Right lobe of liver (tissue), 6 donors: Measurements from ENCODE around the gene PRR12. TPM values are rescaled to one million over a fixed set of nuclear protein-coding genes. Genes with fewer than 3 reads are reported as not detected.

Experiments
- ATAC-seq, 4 donors: fragments of 200-7000 bp; cut with Tn5 transposase; one replicate each; pipeline ENCODE4 v1.9.1; 2020; ENCODE audit warnings: mild to moderate bottlenecking in 4 of 4, moderate library complexity in 4 of 4
- DNase-seq, 3 donors: peaks; one replicate each; pipeline ENCODE4 v3.0.0-alpha.2; 2020
- H3K27ac ChIP-seq, 3 donors: fragments of 200-600 bp; one replicate each; pipeline ENCODE4 v1.8.0; 2022
- H3K27me3 ChIP-seq, 2 donors: fragments of 200-600 bp; one replicate each; pipeline ENCODE4 v1.8.0; 2022
- H3K36me3 ChIP-seq, 4 donors: fragments of 200-600 bp; sonication (generic) in 1 of 4; one replicate each; pipeline versions ENCODE4 v1.5.1 to v1.8.0; 2017 to 2022; ENCODE audit warnings: control low read depth in 1 of 4
- H3K4me1 ChIP-seq, 4 donors: fragments of 200-600 bp; sonication (generic) in 1 of 4; one replicate each; pipeline versions ENCODE4 v1.5.1 to v1.8.0; 2017 to 2022; ENCODE audit warnings: control low read depth in 1 of 4
- H3K4me3 ChIP-seq, 3 donors: fragments of 200-600 bp; one replicate each; pipeline ENCODE4 v1.8.0; 2022
- H3K9me3 ChIP-seq, 4 donors: fragments of 200-600 bp; sonication (generic) in 1 of 4; one replicate each; pipeline versions ENCODE4 v1.5.1 to v1.8.0; 2017 to 2022; ENCODE audit warnings: control low read depth in 1 of 4
- CTCF ChIP-seq, 4 donors: fragments of 200-600 bp in 3 of 4; fragments of 450-650 bp in 1 of 4; IDR thresholded peaks; one replicate each; pipeline versions ENCODE4 v1.5.1 to v1.8.0; 2016 to 2022; ENCODE audit warnings: antibody characterized with exemption in 4 of 4, mild to moderate bottlenecking in 2 of 4
- POLR2A ChIP-seq: fragments of 450-650 bp; IDR thresholded peaks from one replicate; pipeline ENCODE4 v1.6.1; 2017; ENCODE audit warnings: antibody characterized with exemption, mild to moderate bottlenecking
- WGBS: methylation state at CpG from one replicate; pipeline ENCODE4 v1.1.6; 2018; ENCODE audit warnings: low coverage, low lambda C conversion rate; ENCODE audit not compliant: insufficient coverage; ENCODE audit errors: missing lambda C conversion rate; 5-methylcytosine and 5-hydroxymethylcytosine counted together
- intact Hi-C, 2 donors: fragments of 100-400 bp; cut with DNase I; formaldehyde crosslinking; loops; one replicate each; pipeline versions ENCODE4 v1.11.2 to v1.14.1; 2022
- total RNA-seq, 6 experiments: library from RNA; depleted of rRNA in 2 of 6; stranded (reverse); fragments of >200 nt in 2 of 6; fragmentation: NEBNext Ultra II Directional in 3 of 6; extraction: Animal tissue kit (Norgen Biotek cat#: 25700) in 3 of 6; gene quantifications; one replicate each; pipeline versions ENCODE4 v1.1.0 to v1.2.4, GENCODE V29; 2016 to 2023
- donor health status: DM: no; HTN: yes; CAD: no.
- donor health status: DM: no; HTN: no; CAD: no.
- donor health status: DM: no; HTN: no; CAD: no.
- donor health status: DM: no; HTN: yes; CAD: no.
- donor health status: DM: no; HTN: yes; CAD: no.

The PRR12 gene
- total RNA-seq, 6 experiments from 2014 or later = 4.0 to 8.5 (median 5.5) TPM

- no peaks in the 10 kb centered on the region for H3K9me3 ChIP-seq
- peak overlapping the region; percentile 34 to 65 (median 46) for H3K27ac ChIP-seq
- TF ChIP-seq CTCF (IDR thresholded peaks at IDR 0.05) = no peak
- no peak for TF ChIP-seq POLR2A
- intact Hi-C loops = loop anchor here in 1 of 2 donors (10.0 kb wide), 1 partner anchor 105 kb away; the partner anchor contains the start of gene ADM5
- peaks cover 0 to 12% (median 0%) of the 10 kb centered on the region in 4 donors for H3K36me3 ChIP-seq
- peak in 2 of 4 donors; percentile 1 to 5 for ATAC-seq
- H3K4me1 ChIP-seq = peaks cover 0 to 17% (median 6%) of the 10 kb centered on the region in 4 donors
- no peaks in the 10 kb centered on the region for H3K27me3 ChIP-seq
- H3K4me3 ChIP-seq = peak overlapping the region; percentile 52 to 84 (median 79)
- DNase-seq = no peak
- WGBS = 1% methylated on average over 8 of the region's 8 CpGs
Observed at GRCh38 chr19:49579947-49580263, 11.1 kb upstream of the PRR12 start.

GRCh38 chr19:49580264-49581006 lies 10.5 kb upstream of the PRR12 start, which contains the start of gene NOSIP:
Gene NOSIP, minus strand, starts transcription at chr19:49580556. Its CDS starts 19,865 bp downstream, at chr19:49560691.
- peak within 1 kb of the TSS; percentile 34 to 65 (median 46) for H3K27ac ChIP-seq
- WGBS = 1% methylated on average over 27 of the region's 31 CpGs
- H3K4me3 ChIP-seq = peak within 1 kb of the TSS; percentile 52 to 84 (median 79)
- H3K9me3 ChIP-seq = no peaks in the 10 kb centered on the region
- TF ChIP-seq CTCF (IDR thresholded peaks at IDR 0.05) (peak in 1 of 4 donors; percentile 10), POLR2A (peak; percentile 93)
- peaks cover 0 to 10% (median 0%) of the 10 kb centered on the region in 4 donors for H3K36me3 ChIP-seq
- H3K4me1 ChIP-seq = peaks cover 0 to 17% (median 6%) of the 10 kb centered on the region in 4 donors
- peak; percentile 98 to 100 (median 98) for ATAC-seq
- H3K27me3 ChIP-seq = no peaks in the 10 kb centered on the region
- peak; percentile 94 to 96 (median 96) for DNase-seq
- intact Hi-C loops = no loop called here

DNA sequence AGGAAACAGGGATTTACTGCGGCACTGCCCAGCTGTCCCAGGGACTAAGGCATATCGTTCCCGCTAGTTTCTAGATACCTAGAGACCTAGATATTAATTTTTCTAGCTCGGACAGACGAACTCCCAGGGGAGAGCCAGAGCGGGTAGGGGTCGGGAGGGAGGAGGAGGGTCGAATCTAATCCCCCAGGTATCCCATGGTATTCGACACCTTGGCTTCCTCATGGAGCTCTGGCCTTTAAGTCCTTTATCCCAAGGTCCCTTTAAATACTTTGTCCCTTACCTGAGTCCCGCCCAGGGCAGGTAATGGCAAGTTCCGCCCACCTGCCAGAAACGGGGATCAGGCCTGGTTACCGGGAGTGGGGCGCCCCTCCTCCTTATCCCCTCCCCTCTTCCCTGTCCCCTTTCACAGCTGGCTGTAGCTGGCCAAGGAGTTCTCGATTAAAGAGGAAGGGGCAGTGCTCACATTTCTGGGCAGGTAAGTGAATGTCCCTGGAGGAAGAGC lies 9.9 kb upstream of the PRR12 start, which contains the start of gene PRRG2:
PRRG2 (plus strand) TSS at position 310 of the 502 bp plus-strand sequence. CDS start 1,904 bp downstream, outside the sequence.
- intact Hi-C loops = no loop called here
- Histone ChIP-seq H3K36me3 (peaks cover 0 to 4% (median 0%) of the 10 kb centered on the region in 4 donors), H3K27ac (peak within 1 kb of the TSS; percentile 34 to 65 (median 46)), H3K9me3 (no peaks in the 10 kb centered on the region), H3K4me1 (peaks cover 0 to 17% (median 6%) of the 10 kb centered on the region in 4 donors), H3K4me3 (peak within 1 kb of the TSS; percentile 52 to 84 (median 79)), H3K27me3 (no peaks in the 10 kb centered on the region)
- DNase-seq (peak in 1 of 3 donors; percentile 67), ATAC-seq (peak; percentile 4 to 30 (median 9))
- TF ChIP-seq CTCF (IDR thresholded peaks at IDR 0.05) (no peak), POLR2A (no peak)
- 17% methylated on average over 10 of the region's 15 CpGs for WGBS

- Histone ChIP-seq H3K9me3 (no peaks in the 10 kb centered on the region), H3K27ac (no peak overlapping the region), H3K36me3 (no peaks in the 10 kb centered on the region), H3K27me3 (no peaks in the 10 kb centered on the region), H3K4me3 (no peak overlapping the region), H3K4me1 (peaks cover 0 to 17% (median 6%) of the 10 kb centered on the region in 4 donors)
- intact Hi-C loops = no loop called here
- 65% methylated on average over 2 of the region's 2 CpGs for WGBS
- TF ChIP-seq POLR2A = no peak
- no peak for TF ChIP-seq CTCF (IDR thresholded peaks at IDR 0.05)
- no peak for ATAC-seq
- DNase-seq = no peak
Observed at GRCh38 chr19:49583239-49583638, 7.7 kb upstream of the PRR12 start.
